PFSK-1 (cell line): Measurements from ENCODE around the gene GIPC2.

ENCODE experiments used
- FOXP2 ChIP-seq: optimal IDR thresholded peaks from 2 replicates; pipeline ENCODE3; 2011; ENCODE audit warnings: borderline replicate concordance, control low read depth, inconsistent platforms; ENCODE audit not compliant: insufficient read depth; ENCODE audit errors: extremely low read length, extremely low read depth
- POLR2AphosphoS5 ChIP-seq: IDR thresholded peaks from 2 replicates; pipeline ENCODE4 v1.6.1; 2012; ENCODE audit warnings: low read depth, mild to moderate bottlenecking, control low read depth, low read length, moderate library complexity
- SIN3A ChIP-seq: IDR thresholded peaks from 2 replicates; pipeline ENCODE4 v1.6.1; 2012; ENCODE audit warnings: mild to moderate bottlenecking, low read length, moderate library complexity, borderline replicate concordance; ENCODE audit not compliant: insufficient read depth
- TAF1 ChIP-seq: IDR thresholded peaks from 2 replicates; pipeline ENCODE4 v1.6.1; 2012; ENCODE audit warnings: low read length, control low read depth, borderline replicate concordance; ENCODE audit not compliant: insufficient read depth
- TF ChIP-seq, protein P1 (sequence below), 2 experiments: IDR thresholded peaks; 2 replicates each; pipeline versions ENCODE4 v1.6.1 to v1.8.0; 2011 to 2012; ENCODE audit warnings: low read depth in 2 of 2, low read length in 2 of 2, control low read depth in 1 of 2, inconsistent platforms in 1 of 2, mild to moderate bottlenecking in 1 of 2, moderate library complexity in 1 of 2; ENCODE audit not compliant: insufficient read depth in 1 of 2

Gene GIPC2

DNA sequence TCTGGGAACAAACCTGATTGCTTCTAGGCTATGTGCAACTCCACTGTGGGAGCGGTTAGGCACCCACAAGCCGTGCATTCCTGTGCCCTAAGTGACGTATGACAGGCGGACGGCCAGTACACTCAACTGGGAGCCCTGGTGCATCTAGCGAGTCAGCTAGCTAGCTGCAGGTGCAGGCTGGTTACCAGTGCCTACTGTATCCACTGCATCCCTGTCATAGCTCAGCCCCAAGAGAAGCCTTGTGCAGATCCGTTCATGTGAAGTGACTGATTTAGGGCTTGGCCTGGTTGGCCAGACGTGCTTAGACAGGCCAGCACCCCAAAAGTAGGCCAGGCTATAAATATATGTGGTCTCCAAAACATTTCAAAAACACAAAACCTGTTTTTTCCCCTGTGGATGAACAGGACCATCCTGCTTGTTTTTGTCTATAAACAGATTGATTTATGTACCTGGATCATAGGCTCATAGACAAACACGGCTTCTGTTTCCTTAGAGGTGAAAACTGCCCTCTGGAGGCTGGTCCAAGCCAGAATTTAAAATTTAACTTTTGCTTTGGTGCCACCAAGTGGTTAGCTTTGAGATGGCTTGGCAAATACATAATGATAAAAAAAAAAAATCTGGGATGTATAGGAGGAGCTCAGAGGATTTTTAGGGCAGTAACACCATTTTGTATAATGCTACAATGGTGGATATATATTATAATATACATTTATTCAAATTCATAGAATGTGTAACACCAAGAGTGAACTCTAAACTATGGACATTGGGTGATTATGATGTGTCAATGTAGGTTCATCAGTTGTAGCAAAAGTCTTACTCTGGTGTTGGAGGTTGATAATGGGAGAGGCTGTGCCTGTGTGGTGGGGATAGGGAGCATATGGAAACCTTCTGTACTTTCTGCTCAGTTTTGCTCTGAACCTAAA is 68.5 kb downstream of the GIPC2 start:
- TF ChIP-seq POLR2AphosphoS5: no peak
- TF ChIP-seq TAF1: no peak
- TF ChIP-seq FOXP2: no peak
- TF ChIP-seq, protein P1, sequence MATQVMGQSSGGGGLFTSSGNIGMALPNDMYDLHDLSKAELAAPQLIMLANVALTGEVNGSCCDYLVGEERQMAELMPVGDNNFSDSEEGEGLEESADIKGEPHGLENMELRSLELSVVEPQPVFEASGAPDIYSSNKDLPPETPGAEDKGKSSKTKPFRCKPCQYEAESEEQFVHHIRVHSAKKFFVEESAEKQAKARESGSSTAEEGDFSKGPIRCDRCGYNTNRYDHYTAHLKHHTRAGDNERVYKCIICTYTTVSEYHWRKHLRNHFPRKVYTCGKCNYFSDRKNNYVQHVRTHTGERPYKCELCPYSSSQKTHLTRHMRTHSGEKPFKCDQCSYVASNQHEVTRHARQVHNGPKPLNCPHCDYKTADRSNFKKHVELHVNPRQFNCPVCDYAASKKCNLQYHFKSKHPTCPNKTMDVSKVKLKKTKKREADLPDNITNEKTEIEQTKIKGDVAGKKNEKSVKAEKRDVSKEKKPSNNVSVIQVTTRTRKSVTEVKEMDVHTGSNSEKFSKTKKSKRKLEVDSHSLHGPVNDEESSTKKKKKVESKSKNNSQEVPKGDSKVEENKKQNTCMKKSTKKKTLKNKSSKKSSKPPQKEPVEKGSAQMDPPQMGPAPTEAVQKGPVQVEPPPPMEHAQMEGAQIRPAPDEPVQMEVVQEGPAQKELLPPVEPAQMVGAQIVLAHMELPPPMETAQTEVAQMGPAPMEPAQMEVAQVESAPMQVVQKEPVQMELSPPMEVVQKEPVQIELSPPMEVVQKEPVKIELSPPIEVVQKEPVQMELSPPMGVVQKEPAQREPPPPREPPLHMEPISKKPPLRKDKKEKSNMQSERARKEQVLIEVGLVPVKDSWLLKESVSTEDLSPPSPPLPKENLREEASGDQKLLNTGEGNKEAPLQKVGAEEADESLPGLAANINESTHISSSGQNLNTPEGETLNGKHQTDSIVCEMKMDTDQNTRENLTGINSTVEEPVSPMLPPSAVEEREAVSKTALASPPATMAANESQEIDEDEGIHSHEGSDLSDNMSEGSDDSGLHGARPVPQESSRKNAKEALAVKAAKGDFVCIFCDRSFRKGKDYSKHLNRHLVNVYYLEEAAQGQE (IDR thresholded peaks at IDR 0.05; ENCODE audit: insufficient read depth in 1 of 2, low read depth in 2 of 2, low read length in 2 of 2): no peak

DNA sequence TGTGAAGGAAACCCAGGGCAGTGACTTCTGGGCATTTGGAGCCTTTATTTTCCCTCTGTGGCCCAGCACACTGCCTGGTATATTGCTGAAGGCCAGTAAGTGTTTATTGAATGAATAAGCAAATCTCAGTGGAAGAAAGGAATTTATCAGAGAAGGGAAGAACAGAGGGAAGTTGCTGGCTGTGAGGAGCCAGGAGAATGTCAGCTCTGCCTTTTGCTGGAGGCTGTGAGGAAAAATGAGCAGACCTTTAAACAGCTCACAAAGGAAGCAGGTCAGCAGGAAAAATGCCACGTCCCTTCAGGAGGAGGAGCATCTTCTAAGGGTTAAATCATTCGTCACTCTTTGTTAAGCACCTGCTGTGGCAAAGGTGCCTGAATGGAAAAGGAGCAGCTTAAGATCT is 75.9 kb downstream of the GIPC2 start:
- no peak for TF ChIP-seq SIN3A
- no peak for TF ChIP-seq POLR2AphosphoS5
- no peak for TF ChIP-seq FOXP2
- no peak for TF ChIP-seq TAF1
- TF ChIP-seq, protein P1 (IDR thresholded peaks at IDR 0.05; ENCODE audit: insufficient read depth in 1 of 2, low read depth in 2 of 2, low read length in 2 of 2): no peak

DNA sequence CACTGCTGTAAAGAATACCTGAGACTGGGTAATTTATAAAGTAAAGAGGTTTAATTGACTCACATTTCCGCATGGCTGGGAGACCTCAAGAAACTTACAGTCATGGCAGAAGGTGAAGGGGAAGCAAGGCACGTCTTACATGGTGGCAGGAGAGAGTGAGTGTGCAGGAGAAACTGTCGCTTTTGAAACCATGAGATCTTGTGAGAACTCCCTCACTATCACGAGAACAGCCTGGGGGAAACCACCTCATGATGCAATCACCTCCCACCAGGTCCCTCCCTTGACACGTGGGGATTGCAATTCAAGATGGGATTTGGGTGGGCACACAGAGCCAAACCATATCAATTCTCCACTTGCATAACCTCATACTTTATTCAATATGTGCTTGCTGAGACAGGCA is 76.6 kb downstream of the GIPC2 start:
- no peak for TF ChIP-seq FOXP2
- TF ChIP-seq TAF1: no peak
- no peak for TF ChIP-seq SIN3A
- TF ChIP-seq, protein P1 (IDR thresholded peaks at IDR 0.05; ENCODE audit: insufficient read depth in 1 of 2, low read depth in 2 of 2, low read length in 2 of 2): no peak
- TF ChIP-seq POLR2AphosphoS5: no peak

DNA sequence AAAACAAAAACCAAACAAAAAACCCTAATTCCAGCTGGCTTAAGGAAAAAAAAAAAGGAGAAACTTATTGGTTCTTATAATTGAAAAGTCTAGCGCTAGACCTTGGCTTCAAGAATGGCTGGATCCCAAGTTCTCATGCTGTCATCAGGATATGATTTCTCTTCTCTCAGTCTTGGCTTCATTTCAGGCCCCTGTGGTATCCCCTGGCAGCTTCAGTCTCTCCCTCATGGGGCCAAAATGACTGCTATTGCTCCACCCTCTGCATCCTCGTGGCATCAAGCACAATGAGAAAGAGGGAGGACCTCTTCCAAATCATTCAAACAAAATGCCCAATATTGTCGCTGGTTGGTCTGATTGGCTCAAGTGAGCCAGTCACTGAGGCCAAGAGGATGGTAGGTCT is 80.7 kb downstream of the GIPC2 start:
- TF ChIP-seq, protein P1 (IDR thresholded peaks at IDR 0.05; ENCODE audit: insufficient read depth in 1 of 2, low read depth in 2 of 2, low read length in 2 of 2): no peak
- TF ChIP-seq TAF1: no peak
- no peak for TF ChIP-seq POLR2AphosphoS5
- no peak for TF ChIP-seq SIN3A
- no peak for TF ChIP-seq FOXP2
